Measurements from ENCODE around the gene CBARP. TPM values are rescaled to one million over a fixed set of nuclear protein-coding genes. Genes with fewer than 3 reads are reported as not detected.
A peak's percentile ranks its signal among the peaks of the same experiment; 100 is the strongest.

CBARP gene
- total and polyA plus RNA-seq, 2 of the 13 experiments (the other 11 are each of a cell fraction or from before 2014, with no cell fraction given), result 1.2 to 1.4 TPM

DNA sequence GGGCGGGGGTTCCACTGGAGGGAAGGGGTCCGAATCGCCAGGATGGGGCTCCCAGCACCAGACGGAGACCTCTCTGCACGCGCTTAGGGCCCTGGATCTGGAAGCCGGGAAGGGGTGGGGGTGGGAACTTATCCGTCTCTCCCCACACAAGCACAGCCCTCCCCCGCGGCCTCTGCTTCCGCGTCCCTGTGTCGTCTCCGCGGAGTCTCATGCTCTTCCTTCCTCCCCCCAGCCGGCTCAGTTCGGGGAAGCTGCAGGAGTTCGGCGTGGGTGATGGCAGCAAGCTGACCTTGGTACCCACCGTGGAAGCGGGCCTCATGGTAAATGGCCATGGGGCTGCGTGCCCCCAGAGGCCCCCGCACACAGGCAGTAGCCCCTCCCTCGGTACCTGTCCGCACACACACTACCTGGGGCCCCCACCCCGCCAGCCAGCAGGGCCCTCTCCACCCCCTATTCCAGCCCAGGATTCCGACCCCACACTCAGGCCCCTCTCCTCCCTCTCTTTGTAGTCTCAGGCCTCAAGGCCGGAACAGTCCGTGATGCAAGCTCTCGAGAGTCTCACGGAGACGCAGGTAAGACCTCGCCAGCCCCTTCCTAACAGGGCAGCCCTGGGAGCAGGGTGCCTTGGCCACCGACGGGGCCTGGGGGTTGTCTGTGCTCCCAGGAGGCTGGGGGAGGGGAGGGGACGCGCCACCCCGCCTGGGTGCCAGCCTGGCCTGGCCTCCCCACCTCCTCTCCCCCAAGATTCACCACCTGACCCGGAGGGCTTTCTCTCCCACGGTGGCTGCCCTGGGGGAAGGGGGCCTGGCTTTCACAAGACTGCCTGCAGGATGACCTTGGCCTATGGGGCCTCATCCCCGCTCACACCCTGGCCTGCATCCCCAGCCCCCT, 13.8 kb upstream of the CBARP start (continued):
- TF ChIP-seq ATF7 (IDR thresholded peaks at IDR 0.05) (no peak), ATF7 (CRISPR knock-in tag; IDR thresholded peaks at IDR 0.05) (no peak), KLF16 (CRISPR knock-in tag; IDR thresholded peaks at IDR 0.05) (0 out of 4 replicates have a peak, but pooled peaks of 1 of the 2 experiments have one; percentile 31), KLF9 (CRISPR knock-in tag; IDR thresholded peaks at IDR 0.05; ENCODE audit: low read depth) (no peak), MED1 (CRISPR knock-in tag; IDR thresholded peaks at IDR 0.05) (peak; percentile 5; the same call in 1 of the 2 replicates), ARNTL (CRISPR knock-in tag; IDR thresholded peaks at IDR 0.05) (no peak), ZNF225 (CRISPR knock-in tag; IDR thresholded peaks at IDR 0.05) (0 out of 2 replicates have a peak, but pooled peaks have one; percentile 15), MXI1 (IDR thresholded peaks at IDR 0.05; ENCODE audit: borderline replicate concordance, low read depth, low read length) (no peak; the same call in 2 of the 3 replicates), HDAC2 (CRISPR knock-in tag; IDR thresholded peaks at IDR 0.05) (peak; percentile 10; the same call in 1 of the 2 replicates), CEBPB (IDR thresholded peaks at IDR 0.05; ENCODE audit: borderline replicate concordance, low read depth, low read length) (peak; percentile 48; the same call in 1 of the 2 replicates), JUNB (CRISPR knock-in tag; IDR thresholded peaks at IDR 0.05; ENCODE audit: borderline replicate concordance) (no peak)
- TF ChIP-seq, protein P1, sequence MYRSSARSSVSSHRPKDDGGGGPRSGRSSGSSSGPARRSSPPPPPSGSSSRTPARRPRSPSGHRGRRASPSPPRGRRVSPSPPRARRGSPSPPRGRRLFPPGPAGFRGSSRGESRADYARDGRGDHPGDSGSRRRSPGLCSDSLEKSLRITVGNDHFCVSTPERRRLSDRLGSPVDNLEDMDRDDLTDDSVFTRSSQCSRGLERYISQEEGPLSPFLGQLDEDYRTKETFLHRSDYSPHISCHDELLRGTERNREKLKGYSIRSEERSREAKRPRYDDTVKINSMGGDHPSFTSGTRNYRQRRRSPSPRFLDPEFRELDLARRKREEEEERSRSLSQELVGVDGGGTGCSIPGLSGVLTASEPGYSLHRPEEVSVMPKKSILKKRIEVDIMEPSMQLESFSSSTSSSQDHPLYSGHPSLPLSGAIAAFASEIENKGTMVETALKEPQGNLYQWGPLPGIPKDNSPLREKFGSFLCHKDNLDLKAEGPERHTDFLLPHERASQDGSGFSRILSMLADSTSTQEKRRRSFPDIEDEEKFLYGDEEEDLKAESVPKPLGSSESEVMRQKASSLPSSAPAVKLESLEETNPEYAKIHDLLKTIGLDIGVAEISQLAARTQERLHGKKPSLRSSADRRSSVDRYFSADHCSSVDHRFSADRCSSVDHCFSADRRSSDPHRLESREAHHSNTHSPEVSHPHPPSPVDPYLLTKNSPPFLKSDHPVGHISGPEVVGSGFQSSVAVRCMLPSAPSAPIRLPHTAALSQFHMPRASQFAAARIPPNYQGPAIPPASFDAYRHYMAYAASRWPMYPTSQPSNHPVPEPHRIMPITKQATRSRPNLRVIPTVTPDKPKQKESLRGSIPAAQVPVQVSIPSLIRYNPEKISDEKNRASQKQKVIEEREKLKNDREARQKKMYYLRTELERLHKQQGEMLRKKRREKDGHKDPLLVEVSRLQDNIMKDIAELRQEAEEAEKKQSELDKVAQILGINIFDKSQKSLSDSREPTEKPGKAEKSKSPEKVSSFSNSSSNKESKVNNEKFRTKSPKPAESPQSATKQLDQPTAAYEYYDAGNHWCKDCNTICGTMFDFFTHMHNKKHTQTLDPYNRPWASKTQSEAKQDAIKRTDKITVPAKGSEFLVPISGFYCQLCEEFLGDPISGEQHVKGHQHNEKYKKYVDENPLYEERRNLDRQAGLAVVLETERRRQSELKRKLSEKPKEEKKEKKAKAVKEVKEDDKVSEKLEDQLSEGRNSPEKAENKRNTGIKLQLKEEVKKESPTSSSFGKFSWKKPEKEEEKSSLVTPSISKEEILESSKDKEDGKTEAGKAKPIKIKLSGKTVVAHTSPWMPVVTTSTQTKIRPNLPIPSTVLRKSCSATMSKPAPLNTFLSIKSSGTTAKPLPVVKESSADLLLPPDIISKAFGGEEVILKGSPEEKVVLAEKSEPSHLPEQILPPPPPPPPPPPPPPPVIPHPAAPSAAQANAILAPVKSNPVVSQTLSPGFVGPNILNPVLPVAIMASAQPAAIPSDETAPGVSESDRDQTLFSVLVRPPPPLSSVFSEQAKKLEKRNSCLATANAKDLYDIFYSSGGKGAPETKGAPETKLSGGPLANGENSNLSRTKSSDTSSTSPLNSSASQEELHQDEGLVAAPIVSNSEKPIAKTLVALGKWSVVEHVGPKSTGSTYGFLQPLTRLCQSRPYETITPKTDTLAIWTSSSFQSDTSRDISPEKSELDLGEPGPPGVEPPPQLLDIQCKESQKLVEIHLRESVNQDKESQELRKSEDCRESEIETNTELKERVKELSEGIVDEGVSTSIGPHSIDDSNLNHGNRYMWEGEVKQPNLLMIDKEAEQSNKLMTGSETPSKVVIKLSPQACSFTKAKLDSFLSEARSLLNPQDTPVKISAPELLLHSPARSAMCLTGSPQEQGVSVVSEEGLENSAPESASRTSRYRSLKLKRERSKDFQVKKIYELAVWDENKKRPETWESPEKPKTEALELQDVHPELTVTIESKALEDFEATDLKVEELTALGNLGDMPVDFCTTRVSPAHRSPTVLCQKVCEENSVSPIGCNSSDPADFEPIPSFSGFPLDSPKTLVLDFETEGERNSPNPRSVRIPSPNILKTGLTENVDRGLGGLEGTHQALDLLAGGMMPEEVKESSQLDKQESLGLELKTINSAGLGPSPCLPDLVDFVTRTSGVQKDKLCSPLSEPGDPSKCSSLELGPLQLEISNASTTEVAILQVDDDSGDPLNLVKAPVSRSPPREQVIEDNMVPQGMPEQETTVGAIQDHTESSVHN (CRISPR knock-in tag; IDR thresholded peaks at IDR 0.05), result no peak
- TF ChIP-seq, protein P2, sequence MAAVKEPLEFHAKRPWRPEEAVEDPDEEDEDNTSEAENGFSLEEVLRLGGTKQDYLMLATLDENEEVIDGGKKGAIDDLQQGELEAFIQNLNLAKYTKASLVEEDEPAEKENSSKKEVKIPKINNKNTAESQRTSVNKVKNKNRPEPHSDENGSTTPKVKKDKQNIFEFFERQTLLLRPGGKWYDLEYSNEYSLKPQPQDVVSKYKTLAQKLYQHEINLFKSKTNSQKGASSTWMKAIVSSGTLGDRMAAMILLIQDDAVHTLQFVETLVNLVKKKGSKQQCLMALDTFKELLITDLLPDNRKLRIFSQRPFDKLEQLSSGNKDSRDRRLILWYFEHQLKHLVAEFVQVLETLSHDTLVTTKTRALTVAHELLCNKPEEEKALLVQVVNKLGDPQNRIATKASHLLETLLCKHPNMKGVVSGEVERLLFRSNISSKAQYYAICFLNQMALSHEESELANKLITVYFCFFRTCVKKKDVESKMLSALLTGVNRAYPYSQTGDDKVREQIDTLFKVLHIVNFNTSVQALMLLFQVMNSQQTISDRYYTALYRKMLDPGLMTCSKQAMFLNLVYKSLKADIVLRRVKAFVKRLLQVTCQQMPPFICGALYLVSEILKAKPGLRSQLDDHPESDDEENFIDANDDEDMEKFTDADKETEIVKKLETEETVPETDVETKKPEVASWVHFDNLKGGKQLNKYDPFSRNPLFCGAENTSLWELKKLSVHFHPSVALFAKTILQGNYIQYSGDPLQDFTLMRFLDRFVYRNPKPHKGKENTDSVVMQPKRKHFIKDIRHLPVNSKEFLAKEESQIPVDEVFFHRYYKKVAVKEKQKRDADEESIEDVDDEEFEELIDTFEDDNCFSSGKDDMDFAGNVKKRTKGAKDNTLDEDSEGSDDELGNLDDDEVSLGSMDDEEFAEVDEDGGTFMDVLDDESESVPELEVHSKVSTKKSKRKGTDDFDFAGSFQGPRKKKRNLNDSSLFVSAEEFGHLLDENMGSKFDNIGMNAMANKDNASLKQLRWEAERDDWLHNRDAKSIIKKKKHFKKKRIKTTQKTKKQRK (IDR thresholded peaks at IDR 0.05; ENCODE audit: low read length), result no peak
- TF ChIP-seq, protein P3, sequence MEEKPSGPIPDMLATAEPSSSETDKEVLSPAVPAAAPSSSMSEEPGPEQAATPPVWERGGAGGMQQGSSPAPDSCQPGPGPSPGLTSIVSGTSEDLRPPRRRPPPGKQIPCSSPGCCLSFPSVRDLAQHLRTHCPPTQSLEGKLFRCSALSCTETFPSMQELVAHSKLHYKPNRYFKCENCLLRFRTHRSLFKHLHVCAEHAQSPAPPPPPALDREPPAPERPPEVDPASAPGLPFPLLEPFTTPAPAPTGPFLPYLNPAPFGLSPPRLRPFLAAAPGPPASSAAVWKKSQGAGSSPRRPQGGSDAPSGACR (CRISPR knock-in tag; IDR thresholded peaks at IDR 0.05), result peak; percentile 80; the same call in 1 of the 2 replicates
- TF ChIP-seq, protein P4, sequence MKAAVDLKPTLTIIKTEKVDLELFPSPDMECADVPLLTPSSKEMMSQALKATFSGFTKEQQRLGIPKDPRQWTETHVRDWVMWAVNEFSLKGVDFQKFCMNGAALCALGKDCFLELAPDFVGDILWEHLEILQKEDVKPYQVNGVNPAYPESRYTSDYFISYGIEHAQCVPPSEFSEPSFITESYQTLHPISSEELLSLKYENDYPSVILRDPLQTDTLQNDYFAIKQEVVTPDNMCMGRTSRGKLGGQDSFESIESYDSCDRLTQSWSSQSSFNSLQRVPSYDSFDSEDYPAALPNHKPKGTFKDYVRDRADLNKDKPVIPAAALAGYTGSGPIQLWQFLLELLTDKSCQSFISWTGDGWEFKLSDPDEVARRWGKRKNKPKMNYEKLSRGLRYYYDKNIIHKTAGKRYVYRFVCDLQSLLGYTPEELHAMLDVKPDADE (CRISPR knock-in tag; IDR thresholded peaks at IDR 0.05), result peak; percentile 55; the same call in 1 of the 2 replicates
